A673 (cell line): ENCODE measurements around the gene APOBEC3C. TPM values are rescaled to one million over a fixed set of nuclear protein-coding genes. Genes with fewer than 3 reads are reported as not detected.
"Not testable (repeated sequence)": the region's sequence is repeated elsewhere in the genome, so short reads cannot be mapped to it uniquely, and the experiment has no call there.

Source experiments
- BruUV-seq: library from RNA; stranded (reverse); fragments of 400-500 nt; replicated peaks from 2 replicates; lab custom pipeline; 2021; lab: Mats Ljungman, UMichigan
- CTCF ChIA-PET: fragments of 300-600 bp; sonication (Branson Sonifier 250); formaldehyde crosslinking; loops from one replicate; lab custom pipeline; 2022; ENCODE audit warnings: antibody characterized with exemption; lab: Charles Lee
- POLR2A ChIA-PET: fragments of 300-600 bp; sonication (Branson Sonifier 250); formaldehyde crosslinking; loops from one replicate; lab custom pipeline; 2022; ENCODE audit warnings: antibody characterized with exemption; ENCODE audit not compliant: low non-redundant PET; lab: Charles Lee
- DNase-seq: peaks from one replicate; pipeline ENCODE4 v3.0.0-alpha.2; 2015; ENCODE audit warnings: low spot score
- H3K27ac ChIP-seq: fragments of 200-600 bp; sonication (generic); 2 replicates; pipeline ENCODE4 v1.5.1; 2016; ENCODE audit warnings: mixed run types, low read depth, mild to moderate bottlenecking, mixed read lengths, antibody characterized with exemption, low read length; ENCODE audit not compliant: poor library complexity, severe bottlenecking
- H3K27me3 ChIP-seq: fragments of 200-600 bp; sonication (generic); replicated peaks from 2 replicates; pipeline ENCODE4 v1.6.1; 2017; ENCODE audit warnings: mixed run types, low read depth, mild to moderate bottlenecking, mixed read lengths, antibody characterized with exemption, low read length; ENCODE audit not compliant: insufficient read depth, poor library complexity
- H3K36me3 ChIP-seq: fragments of 200-600 bp; sonication (generic); 2 replicates; pipeline ENCODE4 v1.6.1; 2016; ENCODE audit warnings: mixed run types, mild to moderate bottlenecking, mixed read lengths, antibody characterized with exemption, low read length; ENCODE audit not compliant: insufficient read depth, poor library complexity, severe bottlenecking
- H3K4me1 ChIP-seq: fragments of 200-600 bp; sonication (generic); 2 replicates; pipeline ENCODE4 v1.6.1; 2017; ENCODE audit warnings: mixed run types, mild to moderate bottlenecking, mixed read lengths, antibody characterized with exemption, low read length; ENCODE audit not compliant: insufficient read depth, poor library complexity, severe bottlenecking
- H3K4me3 ChIP-seq: fragments of 200-600 bp; sonication (generic); 2 replicates; pipeline ENCODE4 v1.5.1; 2016; ENCODE audit warnings: low read depth, mixed run types, mild to moderate bottlenecking, mixed read lengths, low read length; ENCODE audit not compliant: poor library complexity, severe bottlenecking
- H3K9me3 ChIP-seq: fragments of 200-600 bp; sonication (generic); 2 replicates; pipeline ENCODE4 v1.6.1; 2016; ENCODE audit warnings: mixed run types, low read depth, mild to moderate bottlenecking, mixed read lengths, antibody characterized with exemption, low read length; ENCODE audit not compliant: poor library complexity, severe bottlenecking
- EZH2 ChIP-seq: fragments of 200-600 bp; sonication (generic); IDR thresholded peaks from 2 replicates; pipeline ENCODE4 v1.6.1; 2017; ENCODE audit warnings: borderline replicate concordance, low read depth, mild to moderate bottlenecking, mixed read lengths, antibody characterized with exemption, low read length; ENCODE audit not compliant: poor library complexity, severe bottlenecking
- intact Hi-C: fragments of 100-400 bp; cut with micrococcal nuclease; formaldehyde crosslinking; loops from one replicate; pipeline ENCODE4 v1.10.0; 2022; ENCODE audit not compliant: unreplicated experiment
- total RNA-seq: library from RNA; stranded (reverse); gene quantifications from 2 replicates; pipeline ENCODE4 v1.2.3, GENCODE V29; 2021
- TF ChIP-seq, protein P1 (sequence below): fragments of 300-800, 200-600 bp; sonication (generic); conservative IDR thresholded peaks from 2 replicates; pipeline ENCODE4 v1.5.1; 2017; ENCODE audit warnings: low read depth, mild to moderate bottlenecking, antibody characterized with exemption, low read length, moderate library complexity, mixed read lengths

APOBEC3C gene
- total RNA-seq, 1 experiment from 2014 or later: 12.9 TPM

GRCh38 chr22:38984784-38985757, 29.0 kb upstream of the APOBEC3C start:
- intact Hi-C loops, H3K27ac ChIP-seq, POLR2A ChIA-PET, H3K4me1 ChIP-seq, H3K9me3 ChIP-seq, DNase-seq, H3K36me3 ChIP-seq, H3K4me3 ChIP-seq, CTCF ChIA-PET, H3K27me3 ChIP-seq, BruUV-seq: not testable (repeated sequence)

GRCh38 chr22:38986629-38987028, 27.4 kb upstream of the APOBEC3C start:
- intact Hi-C loops: no loop called here
- H3K4me1 ChIP-seq: peaks cover 5% of the 10 kb centered on the region
- H3K27ac ChIP-seq: no peak overlapping the region
- no TSS peak for BruUV-seq
- no peak overlapping the region for H3K4me3 ChIP-seq
- no peaks in the 10 kb centered on the region for H3K9me3 ChIP-seq
- TF ChIP-seq, protein P1, sequence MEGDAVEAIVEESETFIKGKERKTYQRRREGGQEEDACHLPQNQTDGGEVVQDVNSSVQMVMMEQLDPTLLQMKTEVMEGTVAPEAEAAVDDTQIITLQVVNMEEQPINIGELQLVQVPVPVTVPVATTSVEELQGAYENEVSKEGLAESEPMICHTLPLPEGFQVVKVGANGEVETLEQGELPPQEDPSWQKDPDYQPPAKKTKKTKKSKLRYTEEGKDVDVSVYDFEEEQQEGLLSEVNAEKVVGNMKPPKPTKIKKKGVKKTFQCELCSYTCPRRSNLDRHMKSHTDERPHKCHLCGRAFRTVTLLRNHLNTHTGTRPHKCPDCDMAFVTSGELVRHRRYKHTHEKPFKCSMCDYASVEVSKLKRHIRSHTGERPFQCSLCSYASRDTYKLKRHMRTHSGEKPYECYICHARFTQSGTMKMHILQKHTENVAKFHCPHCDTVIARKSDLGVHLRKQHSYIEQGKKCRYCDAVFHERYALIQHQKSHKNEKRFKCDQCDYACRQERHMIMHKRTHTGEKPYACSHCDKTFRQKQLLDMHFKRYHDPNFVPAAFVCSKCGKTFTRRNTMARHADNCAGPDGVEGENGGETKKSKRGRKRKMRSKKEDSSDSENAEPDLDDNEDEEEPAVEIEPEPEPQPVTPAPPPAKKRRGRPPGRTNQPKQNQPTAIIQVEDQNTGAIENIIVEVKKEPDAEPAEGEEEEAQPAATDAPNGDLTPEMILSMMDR: no peak
- no peak for TF ChIP-seq EZH2
- POLR2A ChIA-PET: no interaction called here
- CTCF ChIA-PET: no interaction called here
- no peak for DNase-seq
- H3K36me3 ChIP-seq: no peaks in the 10 kb centered on the region
- no peaks in the 10 kb centered on the region for H3K27me3 ChIP-seq

DNA sequence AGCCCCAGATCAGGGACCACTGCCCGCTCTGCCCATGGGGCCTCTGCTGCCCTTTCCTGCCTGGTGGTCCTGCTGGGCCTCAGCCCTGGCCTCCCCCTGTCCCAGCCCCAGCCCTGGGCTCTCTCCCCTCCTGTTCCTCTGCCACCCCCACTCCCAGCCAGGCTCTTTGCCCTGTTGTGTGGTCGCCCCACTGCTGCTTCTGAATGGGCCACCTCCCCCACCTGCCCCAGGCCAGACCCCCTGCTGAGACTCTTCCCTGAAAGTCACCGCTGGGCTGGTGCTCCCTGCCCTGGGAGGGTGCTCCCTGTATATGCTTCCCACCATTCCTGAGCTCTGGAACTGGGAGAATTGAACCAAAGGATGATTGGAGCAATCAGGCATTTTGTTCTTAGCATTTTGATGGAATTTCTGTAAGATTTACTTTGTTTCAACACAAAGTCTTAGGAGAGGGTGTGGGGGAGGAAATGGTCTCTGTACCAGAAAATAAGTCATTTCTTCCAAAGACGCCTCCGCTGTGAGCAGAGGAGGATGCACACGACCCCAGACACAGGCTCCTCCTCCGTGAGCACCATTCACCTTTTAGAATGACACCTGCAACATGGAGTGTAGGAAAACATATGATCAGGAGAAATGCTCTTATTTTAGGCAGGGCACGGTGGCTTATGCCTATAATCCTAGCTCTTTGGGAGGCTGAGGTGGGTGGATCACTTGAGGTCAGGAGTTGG, 26.7 kb upstream of the APOBEC3C start:
- Histone ChIP-seq H3K4me1 (no peaks in the 10 kb centered on the region), H3K27ac (no peak overlapping the region), H3K36me3 (no peaks in the 10 kb centered on the region), H3K9me3 (no peaks in the 10 kb centered on the region), H3K27me3 (no peaks in the 10 kb centered on the region), H3K4me3 (no peak overlapping the region)
- DNase-seq: no peak
- no TSS peak for BruUV-seq
- CTCF ChIA-PET: no interaction called here
- POLR2A ChIA-PET: no interaction called here
- intact Hi-C loops: no loop called here
- TF ChIP-seq, protein P1: no peak
- TF ChIP-seq EZH2: no peak
